ENCODE data around the gene B3GALT2. TPM values are rescaled to one million over a fixed set of nuclear protein-coding genes. Genes with fewer than 3 reads are reported as not detected.
"Not testable (repeated sequence)": the region's sequence is repeated elsewhere in the genome, so short reads cannot be mapped to it uniquely, and the experiment has no call there.

B3GALT2 gene, protein sequence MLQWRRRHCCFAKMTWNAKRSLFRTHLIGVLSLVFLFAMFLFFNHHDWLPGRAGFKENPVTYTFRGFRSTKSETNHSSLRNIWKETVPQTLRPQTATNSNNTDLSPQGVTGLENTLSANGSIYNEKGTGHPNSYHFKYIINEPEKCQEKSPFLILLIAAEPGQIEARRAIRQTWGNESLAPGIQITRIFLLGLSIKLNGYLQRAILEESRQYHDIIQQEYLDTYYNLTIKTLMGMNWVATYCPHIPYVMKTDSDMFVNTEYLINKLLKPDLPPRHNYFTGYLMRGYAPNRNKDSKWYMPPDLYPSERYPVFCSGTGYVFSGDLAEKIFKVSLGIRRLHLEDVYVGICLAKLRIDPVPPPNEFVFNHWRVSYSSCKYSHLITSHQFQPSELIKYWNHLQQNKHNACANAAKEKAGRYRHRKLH
- total RNA-seq, result under 1 TPM in 2 of 4 donors, not detected in 2; 0.15 to 0.19 TPM
- polyA plus RNA-seq, result under 1 TPM; 0.03 to 0.16 (median 0.15) TPM
- long read RNA-seq, donor 1, partial matches to known transcripts, result 1 of 1 reads
- long read RNA-seq, donor 1, other reads (novel, unspliced or antisense), result 0 of 1 reads
- long read RNA-seq, donor 2, result 0 reads

GRCh38 chr1:193185901-193186731 lies at the start of gene B3GALT2:
B3GALT2 (minus strand) TSS chr1:193186613; CDS start chr1:193181562, 5,051 bp downstream.
- peak within 1 kb of the TSS; percentile 17 for H3K27ac ChIP-seq
- TF ChIP-seq, protein P1, sequence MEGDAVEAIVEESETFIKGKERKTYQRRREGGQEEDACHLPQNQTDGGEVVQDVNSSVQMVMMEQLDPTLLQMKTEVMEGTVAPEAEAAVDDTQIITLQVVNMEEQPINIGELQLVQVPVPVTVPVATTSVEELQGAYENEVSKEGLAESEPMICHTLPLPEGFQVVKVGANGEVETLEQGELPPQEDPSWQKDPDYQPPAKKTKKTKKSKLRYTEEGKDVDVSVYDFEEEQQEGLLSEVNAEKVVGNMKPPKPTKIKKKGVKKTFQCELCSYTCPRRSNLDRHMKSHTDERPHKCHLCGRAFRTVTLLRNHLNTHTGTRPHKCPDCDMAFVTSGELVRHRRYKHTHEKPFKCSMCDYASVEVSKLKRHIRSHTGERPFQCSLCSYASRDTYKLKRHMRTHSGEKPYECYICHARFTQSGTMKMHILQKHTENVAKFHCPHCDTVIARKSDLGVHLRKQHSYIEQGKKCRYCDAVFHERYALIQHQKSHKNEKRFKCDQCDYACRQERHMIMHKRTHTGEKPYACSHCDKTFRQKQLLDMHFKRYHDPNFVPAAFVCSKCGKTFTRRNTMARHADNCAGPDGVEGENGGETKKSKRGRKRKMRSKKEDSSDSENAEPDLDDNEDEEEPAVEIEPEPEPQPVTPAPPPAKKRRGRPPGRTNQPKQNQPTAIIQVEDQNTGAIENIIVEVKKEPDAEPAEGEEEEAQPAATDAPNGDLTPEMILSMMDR (IDR thresholded peaks at IDR 0.05), result no peak
- peak in 2 of 4 donors; percentile 50 to 60 for ATAC-seq
- 17 to 28% (median 18%) methylated on average over 13 of the region's 13 CpGs for WGBS, 3 donors
- H3K27me3 ChIP-seq (ENCODE audit: insufficient read depth in 3 of 3, low read length in 2 of 3), result no peaks in the 10 kb centered on the region
- intact Hi-C loops (cut with DNase I), result no loop called here
- H3K9me3 ChIP-seq, result no peaks in the 10 kb centered on the region
- H3K4me3 ChIP-seq, result peak within 1 kb of the TSS; percentile 23
- H3K4me1 ChIP-seq, result peaks cover 56% of the 10 kb centered on the region
- no peak for DNase-seq
- no peaks in the 10 kb centered on the region for H3K36me3 ChIP-seq (ENCODE audit: insufficient read depth in 1 of 2, low read depth in 1 of 2)

- intact Hi-C loops (cut with DNase I), result no loop called here
- TF ChIP-seq, protein P1 (IDR thresholded peaks at IDR 0.05), result no peak
- 30 to 44% (median 35%) methylated on average over 1 of the region's 1 CpG for WGBS, 3 donors
- no peak overlapping the region for H3K27ac ChIP-seq
- H3K36me3 ChIP-seq (ENCODE audit: insufficient read depth in 1 of 2, low read depth in 1 of 2), result peaks cover 5 to 44% of the 10 kb centered on the region in 2 donors
- no peaks in the 10 kb centered on the region for H3K27me3 ChIP-seq (ENCODE audit: insufficient read depth in 3 of 3, low read length in 2 of 3)
- no peak for DNase-seq
- no peak for ATAC-seq
- no peaks in the 10 kb centered on the region for H3K4me1 ChIP-seq
- no peak overlapping the region for H3K4me3 ChIP-seq
- no peaks in the 10 kb centered on the region for H3K9me3 ChIP-seq
Measured at GRCh38 chr1:193234530-193234929, 48.1 kb upstream of the B3GALT2 start.

DNA sequence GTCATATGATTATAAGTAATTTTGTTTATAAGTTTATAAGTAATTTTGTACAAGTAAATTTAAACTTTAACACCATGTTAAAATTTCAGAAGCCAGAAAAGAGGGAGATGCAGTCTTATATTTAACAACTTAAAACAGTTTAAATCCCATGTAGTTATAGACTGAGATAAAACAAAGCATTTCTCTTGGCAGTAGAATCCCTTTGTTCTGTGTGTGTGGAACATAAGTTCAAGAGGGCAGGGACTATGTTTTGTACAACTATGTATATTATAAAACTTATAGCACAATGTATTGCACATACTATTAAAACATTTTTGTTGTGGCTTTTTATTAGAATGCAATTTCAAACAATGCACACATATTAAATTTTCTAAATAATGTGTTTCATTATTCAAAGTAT lies 44.7 kb upstream of the B3GALT2 start:
- H3K27ac ChIP-seq; intact Hi-C loops (cut with DNase I); H3K4me1 ChIP-seq; H3K4me3 ChIP-seq; H3K9me3 ChIP-seq; DNase-seq; H3K27me3 ChIP-seq (ENCODE audit: insufficient read depth in 3 of 3, low read length in 2 of 3); ATAC-seq: not testable (repeated sequence)
- peaks cover 5 to 28% of the 10 kb centered on the region in 2 donors for H3K36me3 ChIP-seq (ENCODE audit: insufficient read depth in 1 of 2, low read depth in 1 of 2)

DNA sequence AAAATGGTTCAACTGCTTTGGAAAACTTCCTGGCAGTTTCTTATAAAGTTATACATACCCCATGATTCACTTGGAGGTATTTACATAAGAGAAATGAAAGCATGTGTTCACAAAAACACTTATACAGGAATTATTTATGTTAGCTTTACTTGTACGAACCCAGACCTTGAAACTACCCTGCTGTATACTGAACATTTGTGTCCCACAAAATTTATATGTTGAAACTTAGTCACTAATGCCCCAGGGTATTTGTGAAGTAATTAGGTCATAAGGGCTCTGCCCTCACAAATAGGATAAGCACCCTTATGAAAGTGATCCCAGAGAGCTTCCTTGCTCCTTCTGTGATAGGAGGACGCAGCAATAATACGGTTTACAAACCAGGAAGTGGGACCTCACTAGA lies 42.7 kb upstream of the B3GALT2 start:
- Histone ChIP-seq H3K9me3 (no peaks in the 10 kb centered on the region), H3K4me3 (no peak overlapping the region), H3K4me1 (no peaks in the 10 kb centered on the region), H3K36me3 (ENCODE audit: insufficient read depth in 1 of 2, low read depth in 1 of 2) (peaks cover 3 to 15% of the 10 kb centered on the region in 2 donors), H3K27me3 (ENCODE audit: insufficient read depth in 3 of 3, low read length in 2 of 3) (no peaks in the 10 kb centered on the region), H3K27ac (no peak overlapping the region)
- 88 to 92% (median 90%) methylated on average over 3 of the region's 3 CpGs for WGBS, 3 donors
- ATAC-seq (no peak), DNase-seq (no peak)
- TF ChIP-seq, protein P1 (IDR thresholded peaks at IDR 0.05), result no peak
- intact Hi-C loops (cut with DNase I), result no loop called here
